ENCODE data around the gene GPNMB. TPM values are rescaled to one million over a fixed set of nuclear protein-coding genes. Genes with fewer than 3 reads are reported as not detected.
"Not testable (repeated sequence)": the region's sequence is repeated elsewhere in the genome, so short reads cannot be mapped to it uniquely, and the experiment has no call there.

Gene GPNMB
- total and polyA plus RNA-seq, 9 donors, result 13.9 to 431 (median 64.1) TPM

DNA sequence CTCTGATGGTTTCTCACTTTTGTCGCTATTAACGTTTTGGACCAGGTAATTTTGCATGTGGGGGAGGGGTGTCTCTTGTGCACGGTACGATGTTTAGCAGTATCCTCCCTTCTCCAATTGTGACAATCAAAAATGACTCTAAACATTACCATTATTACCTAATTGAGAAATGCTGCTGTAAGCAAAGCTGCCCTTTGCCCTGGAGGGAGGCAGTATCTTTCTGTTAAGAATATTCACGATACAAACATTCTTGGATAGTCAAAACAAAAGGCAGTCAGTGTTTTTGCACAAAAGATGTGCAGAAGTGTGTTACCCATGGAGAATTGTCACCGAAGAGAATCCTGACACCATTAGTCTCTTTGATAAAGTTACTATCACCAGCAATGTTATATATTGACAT lies 62.2 kb downstream of the GPNMB start:
- Histone ChIP-seq H3K36me3 (no peaks in the 10 kb centered on the region), H3K27ac (no peak overlapping the region), H3K4me3 (no peak overlapping the region), H3K27me3 (no peaks in the 10 kb centered on the region), H3K9me3 (no peaks in the 10 kb centered on the region), H3K4me1 (ENCODE audit: insufficient read depth) (no peaks in the 10 kb centered on the region)
- intact Hi-C loops (cut with DNase I), result no loop called here
- DNase-seq, result no peak
- TF ChIP-seq EP300 (IDR thresholded peaks at IDR 0.05) (no peak), POLR2A (IDR thresholded peaks at IDR 0.05) (no peak)
- TF ChIP-seq, protein P1, sequence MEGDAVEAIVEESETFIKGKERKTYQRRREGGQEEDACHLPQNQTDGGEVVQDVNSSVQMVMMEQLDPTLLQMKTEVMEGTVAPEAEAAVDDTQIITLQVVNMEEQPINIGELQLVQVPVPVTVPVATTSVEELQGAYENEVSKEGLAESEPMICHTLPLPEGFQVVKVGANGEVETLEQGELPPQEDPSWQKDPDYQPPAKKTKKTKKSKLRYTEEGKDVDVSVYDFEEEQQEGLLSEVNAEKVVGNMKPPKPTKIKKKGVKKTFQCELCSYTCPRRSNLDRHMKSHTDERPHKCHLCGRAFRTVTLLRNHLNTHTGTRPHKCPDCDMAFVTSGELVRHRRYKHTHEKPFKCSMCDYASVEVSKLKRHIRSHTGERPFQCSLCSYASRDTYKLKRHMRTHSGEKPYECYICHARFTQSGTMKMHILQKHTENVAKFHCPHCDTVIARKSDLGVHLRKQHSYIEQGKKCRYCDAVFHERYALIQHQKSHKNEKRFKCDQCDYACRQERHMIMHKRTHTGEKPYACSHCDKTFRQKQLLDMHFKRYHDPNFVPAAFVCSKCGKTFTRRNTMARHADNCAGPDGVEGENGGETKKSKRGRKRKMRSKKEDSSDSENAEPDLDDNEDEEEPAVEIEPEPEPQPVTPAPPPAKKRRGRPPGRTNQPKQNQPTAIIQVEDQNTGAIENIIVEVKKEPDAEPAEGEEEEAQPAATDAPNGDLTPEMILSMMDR (IDR thresholded peaks at IDR 0.05), result no peak
- WGBS, 3 donors, result 29 to 60% (median 37%) methylated on average over 6 of the region's 6 CpGs

DNA sequence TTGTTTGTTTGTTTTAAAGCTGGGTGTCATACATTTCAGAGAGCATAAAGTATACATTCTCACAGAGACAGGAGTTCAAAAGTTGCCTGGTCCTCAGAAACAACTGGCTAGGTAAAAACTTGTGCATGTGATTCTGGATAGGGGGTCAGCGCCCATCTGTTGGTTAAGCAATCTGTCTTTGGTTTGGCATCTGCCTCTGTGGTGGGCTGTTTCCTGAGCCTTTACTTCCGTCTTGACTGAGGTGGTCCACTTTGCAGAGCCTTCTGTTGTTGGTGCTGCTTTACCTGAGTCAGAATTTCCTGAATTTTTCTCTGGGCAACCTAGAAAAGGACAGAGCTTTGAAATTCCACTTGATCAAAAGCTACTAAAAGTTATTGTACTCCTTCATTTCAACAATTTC lies 65.6 kb downstream of the GPNMB start:
- H3K4me1 ChIP-seq (ENCODE audit: insufficient read depth); DNase-seq; H3K27me3 ChIP-seq; intact Hi-C loops (cut with DNase I); H3K27ac ChIP-seq; H3K4me3 ChIP-seq; H3K9me3 ChIP-seq; H3K36me3 ChIP-seq: not testable (repeated sequence)
- WGBS, 3 donors, result 62 to 74% (median 72%) methylated on average over 2 of the region's 2 CpGs

DNA sequence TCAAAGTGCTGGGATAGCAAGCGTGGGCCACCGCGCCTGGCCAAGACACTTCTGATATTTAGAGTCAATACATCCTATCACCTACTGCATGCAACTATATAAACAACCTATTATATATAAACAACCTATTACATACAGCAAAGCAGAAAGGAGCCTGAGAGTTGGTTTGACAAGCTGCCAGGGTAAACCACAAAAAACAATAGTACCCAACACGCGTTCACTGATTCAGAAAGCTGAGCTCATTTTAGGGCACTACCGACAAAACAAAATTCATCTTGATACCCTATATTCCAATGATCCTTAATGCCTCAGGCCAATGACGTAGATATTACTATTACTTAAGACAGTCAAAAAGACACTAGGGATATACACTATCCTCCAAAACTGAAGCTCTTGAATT lies 68.8 kb downstream of the GPNMB start:
- no peaks in the 10 kb centered on the region for H3K4me1 ChIP-seq (ENCODE audit: insufficient read depth)
- no peak overlapping the region for H3K4me3 ChIP-seq
- no peak overlapping the region for H3K27ac ChIP-seq
- no peaks in the 10 kb centered on the region for H3K9me3 ChIP-seq
- DNase-seq, result no peak
- no peaks in the 10 kb centered on the region for H3K36me3 ChIP-seq
- no peaks in the 10 kb centered on the region for H3K27me3 ChIP-seq
- intact Hi-C loops (cut with DNase I), result no loop called here
- WGBS, 3 donors, result 81 to 91% (median 88%) methylated on average over 7 of the region's 7 CpGs
- TF ChIP-seq EP300 (IDR thresholded peaks at IDR 0.05) (no peak), POLR2A (IDR thresholded peaks at IDR 0.05) (no peak)
- TF ChIP-seq, protein P1 (IDR thresholded peaks at IDR 0.05), result no peak

Other genes with a start within 250 kb of the GPNMB start
- gene HYCC1, start 232.6 kb upstream of the GPNMB start, total RNA-seq, result 10 to 100 TPM; 19.5 to 27.4 (median 25.2) TPM
- 10 to 100 TPM in 1 of 2 donors, 1 to 10 TPM in 1; 8.3 to 17.6 TPM for gene HYCC1, start 232.6 kb upstream of the GPNMB start, polyA plus RNA-seq
- 10 to 100 TPM; 27.4 to 38.3 (median 31.8) TPM for gene KLHL7, start 141.0 kb upstream of the GPNMB start, total RNA-seq
- gene KLHL7, start 141.0 kb upstream of the GPNMB start, polyA plus RNA-seq, result 10 to 100 TPM; 23.1 to 27.1 TPM
- 10 to 100 TPM; 17.6 to 30.8 (median 23.1) TPM for gene NUP42, start 64.7 kb upstream of the GPNMB start, total RNA-seq
- 10 to 100 TPM; 18.5 to 24.3 TPM for gene NUP42, start 64.7 kb upstream of the GPNMB start, polyA plus RNA-seq
- gene MALSU1, start 52.6 kb downstream of the GPNMB start, total RNA-seq, result 10 to 100 TPM; 49.8 to 88.7 (median 59.0) TPM
- 10 to 100 TPM; 44.3 to 50.5 TPM for gene MALSU1, start 52.6 kb downstream of the GPNMB start, polyA plus RNA-seq
- 1 to 10 TPM in 1 of 7 donors, under 1 TPM in 4, not detected in 2; 0.23 to 1.3 (median 0.50) TPM for gene IGF2BP3, start 223.7 kb downstream of the GPNMB start, total RNA-seq
- under 1 TPM; 0.20 to 0.40 TPM for gene IGF2BP3, start 223.7 kb downstream of the GPNMB start, polyA plus RNA-seq